Fibroblast of pulmonary artery (primary cell): ENCODE results near the gene CDH15.

Experiments used
- DNase-seq: peaks from one replicate; pipeline ENCODE4 v3.0.0-alpha.2; 2010; ENCODE audit warnings: low read depth
- H3K4me3 ChIP-seq: replicated peaks from 2 replicates; pipeline ENCODE4 v1.5.1; 2011; ENCODE audit warnings: low read depth, mild to moderate bottlenecking, control low read depth, low read length, moderate library complexity
- TF ChIP-seq, protein P1 (sequence below): IDR thresholded peaks from 2 replicates; pipeline ENCODE4 v1.5.1; 2011; ENCODE audit warnings: mild to moderate bottlenecking, control low read depth, low read length, inconsistent platforms; ENCODE audit errors: missing control alignments

Gene CDH15

DNA sequence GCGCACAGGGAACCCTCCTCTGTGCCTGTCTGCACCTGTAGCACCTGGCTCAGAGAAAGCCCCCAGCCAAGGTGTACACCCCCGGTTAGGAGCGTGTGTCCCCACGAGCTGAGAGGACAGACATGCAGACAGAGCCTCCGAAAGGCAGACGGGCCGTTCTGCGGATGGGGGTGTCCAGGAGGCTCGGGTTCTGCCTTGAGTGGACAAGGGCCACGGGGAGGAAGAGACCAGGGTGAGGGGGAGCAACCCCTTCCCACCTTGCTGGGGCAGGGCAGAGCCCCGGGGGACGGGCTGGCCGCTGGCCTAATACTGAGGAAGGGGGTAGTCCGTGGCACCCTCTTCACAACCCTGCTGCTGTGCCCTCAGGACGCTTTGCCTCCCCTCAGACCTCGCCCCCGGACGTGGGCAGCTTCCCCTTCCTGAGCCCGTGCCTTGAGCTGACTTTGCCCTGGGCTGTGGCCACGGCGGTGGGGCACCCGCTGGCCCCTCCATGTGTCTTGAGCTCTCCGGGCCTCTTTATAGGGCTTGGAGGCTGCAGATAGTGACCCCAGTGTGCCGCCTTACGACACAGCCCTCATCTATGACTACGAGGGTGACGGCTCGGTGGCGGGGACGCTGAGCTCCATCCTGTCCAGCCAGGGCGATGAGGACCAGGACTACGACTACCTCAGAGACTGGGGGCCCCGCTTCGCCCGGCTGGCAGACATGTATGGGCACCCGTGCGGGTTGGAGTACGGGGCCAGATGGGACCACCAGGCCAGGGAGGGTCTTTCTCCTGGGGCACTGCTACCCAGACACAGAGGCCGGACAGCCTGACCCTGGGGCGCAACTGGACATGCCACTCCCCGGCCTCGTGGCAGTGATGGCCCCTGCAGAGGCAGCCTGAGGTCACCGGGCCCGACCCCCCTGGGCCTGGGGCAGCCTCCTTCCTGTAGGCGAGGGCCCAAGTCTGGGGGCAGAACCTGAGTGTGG lies 23.1 kb downstream of the CDH15 start:
- H3K4me3 ChIP-seq = no peak overlapping the region
- TF ChIP-seq, protein P1, sequence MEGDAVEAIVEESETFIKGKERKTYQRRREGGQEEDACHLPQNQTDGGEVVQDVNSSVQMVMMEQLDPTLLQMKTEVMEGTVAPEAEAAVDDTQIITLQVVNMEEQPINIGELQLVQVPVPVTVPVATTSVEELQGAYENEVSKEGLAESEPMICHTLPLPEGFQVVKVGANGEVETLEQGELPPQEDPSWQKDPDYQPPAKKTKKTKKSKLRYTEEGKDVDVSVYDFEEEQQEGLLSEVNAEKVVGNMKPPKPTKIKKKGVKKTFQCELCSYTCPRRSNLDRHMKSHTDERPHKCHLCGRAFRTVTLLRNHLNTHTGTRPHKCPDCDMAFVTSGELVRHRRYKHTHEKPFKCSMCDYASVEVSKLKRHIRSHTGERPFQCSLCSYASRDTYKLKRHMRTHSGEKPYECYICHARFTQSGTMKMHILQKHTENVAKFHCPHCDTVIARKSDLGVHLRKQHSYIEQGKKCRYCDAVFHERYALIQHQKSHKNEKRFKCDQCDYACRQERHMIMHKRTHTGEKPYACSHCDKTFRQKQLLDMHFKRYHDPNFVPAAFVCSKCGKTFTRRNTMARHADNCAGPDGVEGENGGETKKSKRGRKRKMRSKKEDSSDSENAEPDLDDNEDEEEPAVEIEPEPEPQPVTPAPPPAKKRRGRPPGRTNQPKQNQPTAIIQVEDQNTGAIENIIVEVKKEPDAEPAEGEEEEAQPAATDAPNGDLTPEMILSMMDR = no peak
- no peak for DNase-seq

DNA sequence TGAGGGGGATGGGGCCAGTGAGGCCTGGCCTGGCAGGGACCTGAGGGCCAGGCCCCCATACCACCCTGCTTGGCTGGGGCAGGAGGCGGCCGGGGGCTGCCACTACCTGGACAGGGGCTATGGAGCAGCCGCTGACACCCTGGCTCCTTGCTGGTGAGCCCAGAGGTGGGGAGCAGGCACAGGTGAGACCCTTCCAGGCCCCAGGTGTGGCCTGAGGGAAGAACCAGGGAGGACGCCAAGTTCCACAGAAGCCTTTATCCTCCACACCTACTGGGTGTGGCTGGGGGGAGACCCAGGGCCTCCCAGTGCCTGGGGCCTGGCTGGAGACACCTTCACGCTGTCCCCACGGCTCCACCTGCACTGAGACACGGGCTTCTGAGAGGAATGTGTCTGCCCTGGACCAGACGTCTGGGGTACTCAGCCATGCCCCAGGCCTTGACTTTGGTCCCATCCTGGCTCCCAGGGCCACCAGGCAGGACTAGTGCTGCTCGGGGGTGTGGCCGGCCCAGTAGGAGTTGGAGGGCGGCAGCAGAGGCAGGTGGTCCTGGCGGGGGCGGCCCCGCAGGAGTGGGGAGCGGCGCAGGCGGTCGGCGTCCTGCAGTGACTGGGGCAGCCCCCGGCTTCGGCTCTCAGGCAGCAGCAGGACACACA lies 24.1 kb downstream of the CDH15 start:
- TF ChIP-seq, protein P1 = no peak
- no peak for DNase-seq

DNA sequence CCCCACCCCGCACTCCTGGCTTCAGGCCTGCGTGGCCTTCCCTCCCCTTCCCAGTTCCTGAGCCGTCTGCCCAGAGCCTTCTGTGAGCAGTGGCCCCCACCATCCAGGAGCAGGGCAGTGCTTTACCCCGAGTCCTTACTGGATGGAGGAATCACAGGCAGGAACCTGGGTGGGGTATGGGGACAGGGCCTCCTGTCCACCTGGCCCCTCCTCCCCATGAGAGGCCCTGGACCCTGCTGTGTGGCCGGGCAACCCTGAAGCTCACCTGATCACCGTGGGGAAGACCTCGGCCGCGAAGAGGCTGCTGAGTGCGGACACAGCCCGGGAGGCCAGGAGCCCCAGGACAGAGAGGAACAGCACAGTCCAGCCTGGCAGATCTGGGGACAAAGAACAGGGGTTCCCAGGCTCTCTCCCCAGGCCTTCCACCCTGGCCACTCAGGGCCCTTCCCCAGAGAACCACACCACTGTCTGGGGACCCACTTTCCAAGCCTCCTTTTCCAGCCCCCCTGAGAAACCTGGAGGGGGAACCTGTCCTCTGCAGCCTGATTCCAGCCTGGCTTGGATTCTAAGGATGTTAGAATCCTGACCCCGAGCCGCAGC lies 25.6 kb downstream of the CDH15 start:
- TF ChIP-seq, protein P1 = no peak
- no peak overlapping the region for H3K4me3 ChIP-seq
- no peak for DNase-seq

More for the DNA sequence above, 24.1 kb downstream of the CDH15 start:
- no peak overlapping the region for H3K4me3 ChIP-seq

DNA sequence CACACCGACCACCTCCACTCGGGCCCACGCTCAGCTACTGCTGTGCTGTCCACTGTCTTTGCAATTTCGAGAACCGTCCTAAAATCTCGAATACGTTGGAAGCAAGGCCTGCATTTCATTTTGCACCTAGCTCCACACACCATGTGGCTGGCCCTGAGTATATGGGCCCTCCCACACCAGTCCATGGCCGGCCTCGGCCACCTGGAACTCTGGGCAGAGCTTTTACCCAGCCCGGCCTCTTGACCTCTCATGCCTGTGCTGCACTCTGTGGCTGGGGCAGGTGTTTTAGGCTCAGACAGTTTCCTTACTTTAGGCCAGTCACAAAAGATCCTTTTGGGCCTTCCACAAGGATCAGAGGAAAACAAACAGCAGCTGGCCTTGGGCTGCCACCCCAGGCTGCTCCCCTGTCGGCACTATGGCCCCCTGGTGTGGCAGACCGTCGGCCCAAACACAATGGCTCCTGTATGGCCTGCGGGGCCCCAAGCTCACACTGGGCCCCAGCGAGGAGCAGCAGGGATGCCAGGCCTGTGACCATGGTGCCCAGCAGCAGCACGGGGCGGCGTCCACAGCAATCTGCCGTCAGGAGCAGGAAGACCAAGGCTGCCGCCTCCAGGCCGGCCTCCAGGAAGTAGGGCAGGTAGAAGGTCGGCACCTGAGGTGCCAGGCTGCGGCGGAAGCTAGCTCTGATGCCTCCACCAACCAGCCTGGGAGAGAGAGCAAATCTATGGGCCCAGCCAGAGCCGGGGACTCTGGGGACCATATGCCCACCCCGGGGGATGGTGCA lies 26.3 kb downstream of the CDH15 start:
- DNase-seq = no peak
- H3K4me3 ChIP-seq = no peak overlapping the region
- TF ChIP-seq, protein P1 = no peak

DNA sequence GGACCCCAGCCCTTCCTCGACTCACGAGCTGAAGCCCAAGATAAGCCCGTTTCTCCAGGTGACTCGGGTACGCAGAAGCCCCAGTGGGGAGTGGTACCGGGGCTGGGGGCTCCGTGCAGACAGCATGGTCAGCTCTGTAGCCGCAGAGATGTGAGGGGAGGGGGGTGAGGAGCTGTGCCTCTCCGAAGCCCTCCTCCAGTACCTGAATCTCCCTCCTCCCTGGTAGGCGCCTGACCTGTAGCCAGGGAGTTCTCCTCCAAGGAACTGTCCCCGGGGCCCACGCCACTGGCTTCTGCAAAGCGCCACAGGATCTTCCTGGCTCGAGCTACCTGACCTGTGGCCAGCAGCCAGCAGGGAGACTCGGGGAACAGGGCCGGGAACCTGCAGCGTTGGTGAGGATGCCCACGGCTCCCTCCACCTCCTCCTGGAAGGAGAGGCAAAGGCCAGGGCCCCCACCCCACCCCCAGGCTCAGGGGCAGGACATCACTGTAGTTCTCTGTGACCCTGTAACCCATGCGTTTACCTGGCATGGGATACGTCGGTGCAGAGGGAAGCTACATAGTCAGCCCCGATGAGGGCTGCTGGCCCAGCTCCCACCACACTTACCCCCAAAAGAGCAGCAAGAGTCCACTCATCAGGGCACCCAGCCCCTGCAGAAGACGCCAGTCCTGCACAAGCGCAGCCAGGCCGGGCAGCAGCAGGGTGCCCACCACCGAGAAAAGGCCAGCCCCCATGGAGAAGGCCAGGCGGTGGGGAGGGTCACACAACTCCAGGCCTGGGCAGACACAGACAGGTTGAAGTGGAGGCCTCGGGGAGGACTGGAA lies 27.1 kb downstream of the CDH15 start:
- H3K4me3 ChIP-seq = no peak overlapping the region
- no peak for DNase-seq
- TF ChIP-seq, protein P1 = no peak
